Measurements from ENCODE around the gene GBX1. TPM values are rescaled to one million over a fixed set of nuclear protein-coding genes. Genes with fewer than 3 reads are reported as not detected.

GBX1 gene
- total RNA-seq, 3 donors from 2014 or later: not detected

DNA sequence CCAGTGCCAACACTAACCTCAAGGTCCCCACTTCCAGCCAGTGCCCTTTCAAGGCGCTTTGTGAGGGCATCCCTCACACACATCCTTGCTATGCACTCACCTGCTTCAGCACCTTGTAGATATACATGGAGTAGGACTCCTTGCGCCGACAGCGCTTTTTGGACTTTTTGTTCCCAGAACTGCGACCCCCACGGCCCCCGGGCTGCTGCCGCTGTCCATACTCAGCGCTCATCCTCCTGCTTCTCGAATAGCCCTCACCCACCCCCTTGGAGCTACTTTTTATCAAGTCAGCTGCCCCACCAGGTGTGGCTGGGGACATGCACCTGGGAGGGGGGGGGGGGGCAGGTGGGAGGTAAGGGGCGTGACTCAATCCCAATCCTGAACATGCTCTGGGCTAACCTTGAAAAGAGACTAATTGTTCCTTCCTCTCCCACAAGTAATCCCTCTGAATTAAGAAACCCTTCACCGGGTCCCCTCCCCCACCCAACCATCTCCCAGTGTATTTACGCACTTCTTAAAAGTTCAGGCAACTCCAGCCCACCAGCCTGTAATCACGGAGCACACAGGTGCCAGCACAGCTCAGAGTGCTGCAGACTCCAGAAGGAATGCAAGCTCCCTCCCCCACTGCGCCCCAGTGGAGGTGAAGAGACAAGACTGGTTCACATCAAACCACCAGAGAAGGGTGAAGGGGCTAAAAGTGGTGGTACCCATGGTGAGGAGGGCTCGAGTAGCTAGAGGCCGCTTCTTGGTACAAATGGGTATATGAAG lies 42.8 kb upstream of the GBX1 start, which contains the start of gene H2BK1:
TSS of gene H2BK1 (minus strand) at position 402 of the 768 bp plus-strand sequence. CDS start at position 232, 170 bp downstream.
- Histone ChIP-seq H3K4me3 (no peak within 1 kb of the TSS), H3K27ac (no peak within 1 kb of the TSS)

DNA sequence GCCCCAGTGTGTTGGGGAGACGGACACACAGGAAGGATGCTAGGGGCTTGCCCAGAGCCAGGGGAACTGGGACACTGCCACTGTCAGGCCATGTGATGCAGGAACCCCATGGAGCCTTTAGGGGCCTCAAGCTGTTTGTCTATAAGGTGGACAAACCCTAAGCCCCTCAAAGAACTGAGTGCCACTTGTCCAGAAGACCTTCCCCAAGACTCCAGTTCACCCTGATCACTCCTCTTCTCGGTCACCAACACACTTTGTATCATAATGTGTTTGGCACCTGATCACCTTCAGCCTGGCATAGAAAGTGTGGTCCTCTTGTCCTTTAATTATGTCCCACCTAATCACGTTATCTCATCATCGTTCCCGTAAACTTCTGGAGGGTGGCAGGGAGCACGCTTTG lies 42.1 kb upstream of the GBX1 start:
- no peak overlapping the region for H3K27ac ChIP-seq
- no peak overlapping the region for H3K4me3 ChIP-seq
- no peaks in the 10 kb centered on the region for H3K9me3 ChIP-seq
- H3K27me3 ChIP-seq: peaks cover 0 to 3% of the 10 kb centered on the region in 2 donors
- H3K4me1 ChIP-seq: no peaks in the 10 kb centered on the region
- TF ChIP-seq POLR2A (IDR thresholded peaks at IDR 0.05): no peak
- TF ChIP-seq, protein P1, sequence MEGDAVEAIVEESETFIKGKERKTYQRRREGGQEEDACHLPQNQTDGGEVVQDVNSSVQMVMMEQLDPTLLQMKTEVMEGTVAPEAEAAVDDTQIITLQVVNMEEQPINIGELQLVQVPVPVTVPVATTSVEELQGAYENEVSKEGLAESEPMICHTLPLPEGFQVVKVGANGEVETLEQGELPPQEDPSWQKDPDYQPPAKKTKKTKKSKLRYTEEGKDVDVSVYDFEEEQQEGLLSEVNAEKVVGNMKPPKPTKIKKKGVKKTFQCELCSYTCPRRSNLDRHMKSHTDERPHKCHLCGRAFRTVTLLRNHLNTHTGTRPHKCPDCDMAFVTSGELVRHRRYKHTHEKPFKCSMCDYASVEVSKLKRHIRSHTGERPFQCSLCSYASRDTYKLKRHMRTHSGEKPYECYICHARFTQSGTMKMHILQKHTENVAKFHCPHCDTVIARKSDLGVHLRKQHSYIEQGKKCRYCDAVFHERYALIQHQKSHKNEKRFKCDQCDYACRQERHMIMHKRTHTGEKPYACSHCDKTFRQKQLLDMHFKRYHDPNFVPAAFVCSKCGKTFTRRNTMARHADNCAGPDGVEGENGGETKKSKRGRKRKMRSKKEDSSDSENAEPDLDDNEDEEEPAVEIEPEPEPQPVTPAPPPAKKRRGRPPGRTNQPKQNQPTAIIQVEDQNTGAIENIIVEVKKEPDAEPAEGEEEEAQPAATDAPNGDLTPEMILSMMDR (IDR thresholded peaks at IDR 0.05): no peak
- no peak for TF ChIP-seq POLR2AphosphoS5 (IDR thresholded peaks at IDR 0.05)
- no peaks in the 10 kb centered on the region for H3K36me3 ChIP-seq
- DNase-seq (ENCODE audit: low spot score in 2 of 2): no peak
- intact Hi-C loops (cut with DNase I; ENCODE audit: low total_unique reads): no loop called here

More for the DNA sequence above, 42.8 kb upstream of the GBX1 start, which contains the start of gene H2BK1:
- no peak for DNase-seq (ENCODE audit: low spot score in 2 of 2)
- Histone ChIP-seq H3K4me1 (no peaks in the 10 kb centered on the region), H3K27me3 (no peaks in the 10 kb centered on the region), H3K9me3 (no peaks in the 10 kb centered on the region), H3K36me3 (no peaks in the 10 kb centered on the region)
- intact Hi-C loops (cut with DNase I; ENCODE audit: low total_unique reads): no loop called here
- TF ChIP-seq, protein P1 (IDR thresholded peaks at IDR 0.05): no peak
- TF ChIP-seq POLR2AphosphoS5 (IDR thresholded peaks at IDR 0.05) (no peak), POLR2A (IDR thresholded peaks at IDR 0.05) (no peak)

DNA sequence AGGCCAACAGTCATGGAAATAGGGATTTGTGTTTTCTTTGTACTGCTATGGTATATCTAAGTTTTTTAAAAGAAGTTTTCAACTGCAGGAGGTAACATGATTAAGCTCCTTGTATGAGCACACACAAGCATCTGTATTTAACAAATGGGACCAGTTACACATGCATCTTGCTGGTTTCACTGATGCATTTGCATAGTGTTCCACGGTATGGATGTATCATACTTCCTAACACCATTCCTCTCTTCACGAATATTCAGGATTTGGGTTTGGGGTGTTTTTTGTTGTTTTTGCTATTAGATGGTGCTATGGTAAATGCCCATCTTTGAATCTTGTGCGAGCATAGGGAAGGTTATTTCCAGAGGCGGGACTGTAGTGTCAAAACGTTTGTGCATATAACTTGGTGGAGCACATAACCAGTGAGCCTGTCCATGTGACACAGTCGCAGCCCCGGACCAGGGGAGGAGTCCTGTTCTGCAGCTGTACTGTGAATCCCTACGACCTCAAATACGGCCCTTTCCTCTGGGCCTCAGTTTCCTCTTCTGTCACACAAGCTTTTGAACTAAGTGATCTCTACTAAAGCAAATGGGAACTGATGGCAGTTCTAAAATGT lies 40.9 kb upstream of the GBX1 start:
- Histone ChIP-seq H3K27ac (no peak overlapping the region), H3K36me3 (no peaks in the 10 kb centered on the region), H3K27me3 (peaks cover 0 to 7% of the 10 kb centered on the region in 2 donors), H3K9me3 (no peaks in the 10 kb centered on the region), H3K4me3 (no peak overlapping the region), H3K4me1 (no peaks in the 10 kb centered on the region)
- intact Hi-C loops (cut with DNase I; ENCODE audit: low total_unique reads): no loop called here
- no peak for DNase-seq (ENCODE audit: low spot score in 2 of 2)
- TF ChIP-seq POLR2AphosphoS5 (IDR thresholded peaks at IDR 0.05) (no peak), POLR2A (IDR thresholded peaks at IDR 0.05) (no peak)
- TF ChIP-seq, protein P1 (IDR thresholded peaks at IDR 0.05): no peak

DNA sequence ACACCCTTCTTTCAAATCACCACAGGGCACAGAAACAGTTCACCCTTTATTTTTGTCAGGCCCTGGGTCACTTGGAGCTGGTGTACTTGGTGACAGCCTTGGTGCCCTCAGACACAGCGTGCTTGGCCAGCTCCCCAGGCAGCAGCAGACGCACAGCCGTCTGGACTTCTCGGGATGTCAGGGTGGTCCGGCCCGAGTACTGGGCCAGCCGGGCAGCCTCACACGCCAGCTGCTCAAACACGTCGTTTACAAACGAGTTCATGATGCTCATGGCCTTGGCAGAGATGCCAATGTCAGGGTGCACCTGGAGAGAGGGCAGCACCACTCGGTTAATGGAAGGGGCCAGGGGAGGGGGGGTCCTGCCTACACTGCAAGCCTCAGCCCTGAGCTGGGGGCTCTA lies 40.3 kb upstream of the GBX1 start:
- intact Hi-C loops (cut with DNase I; ENCODE audit: low total_unique reads): no loop called here
- Histone ChIP-seq H3K4me3 (no peak overlapping the region), H3K4me1 (no peaks in the 10 kb centered on the region), H3K9me3 (no peaks in the 10 kb centered on the region), H3K36me3 (no peaks in the 10 kb centered on the region), H3K27ac (no peak overlapping the region), H3K27me3 (peaks cover 0 to 7% of the 10 kb centered on the region in 2 donors)
- no peak for DNase-seq (ENCODE audit: low spot score in 2 of 2)
- TF ChIP-seq POLR2A (IDR thresholded peaks at IDR 0.05): no peak
- no peak for TF ChIP-seq POLR2AphosphoS5 (IDR thresholded peaks at IDR 0.05)
- TF ChIP-seq, protein P1 (IDR thresholded peaks at IDR 0.05): no peak

DNA sequence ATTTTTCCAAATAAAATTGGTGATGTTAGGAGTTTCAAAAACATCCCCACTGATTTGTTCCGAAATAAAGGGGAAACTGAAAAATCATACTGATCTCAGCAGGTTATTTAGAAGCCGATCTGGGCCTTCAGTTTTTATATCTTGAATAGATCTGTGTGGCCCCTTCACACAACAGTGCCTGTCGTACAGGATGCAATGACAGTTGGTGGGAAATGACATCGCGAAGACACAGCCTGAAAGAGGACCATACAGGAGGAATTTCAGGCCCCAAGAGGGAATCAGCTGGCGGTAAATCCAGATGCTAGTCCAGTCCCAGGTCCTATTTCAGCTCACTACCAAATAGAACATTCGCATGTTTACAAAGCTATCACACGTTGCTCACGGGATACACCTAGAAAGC lies 39.8 kb upstream of the GBX1 start:
- H3K4me3 ChIP-seq: no peak overlapping the region
- no peaks in the 10 kb centered on the region for H3K4me1 ChIP-seq
- peaks cover 0 to 7% of the 10 kb centered on the region in 2 donors for H3K27me3 ChIP-seq
- no peak overlapping the region for H3K27ac ChIP-seq
- no peaks in the 10 kb centered on the region for H3K9me3 ChIP-seq
- TF ChIP-seq POLR2A (IDR thresholded peaks at IDR 0.05) (no peak), POLR2AphosphoS5 (IDR thresholded peaks at IDR 0.05) (no peak)
- TF ChIP-seq, protein P1 (IDR thresholded peaks at IDR 0.05): no peak
- intact Hi-C loops (cut with DNase I; ENCODE audit: low total_unique reads): no loop called here
- no peak for DNase-seq (ENCODE audit: low spot score in 2 of 2)
- H3K36me3 ChIP-seq: no peaks in the 10 kb centered on the region

All from breast epithelium (tissue), 4 donors.